Mucosa of stomach (tissue), 1 donor: Measurements from ENCODE around the gene LIFR.

Experiments
- H3K27me3 ChIP-seq: one replicate; pipeline ENCODE4 v1.7.0; 2013; ENCODE audit warnings: mild to moderate bottlenecking, low read length; ENCODE audit not compliant: control insufficient read depth, insufficient read depth
- H3K36me3 ChIP-seq: one replicate; pipeline ENCODE4 v1.7.0; 2013; ENCODE audit warnings: low read length; ENCODE audit not compliant: control insufficient read depth, insufficient read depth
- H3K4me1 ChIP-seq: one replicate; pipeline ENCODE4 v1.7.0; 2013; ENCODE audit warnings: mild to moderate bottlenecking, low read length; ENCODE audit not compliant: control insufficient read depth, insufficient read depth
- H3K4me3 ChIP-seq: one replicate; pipeline ENCODE4 v1.7.0; 2013; ENCODE audit warnings: low read length
- H3K9ac ChIP-seq: one replicate; pipeline ENCODE4 v1.7.0; 2013; ENCODE audit warnings: mild to moderate bottlenecking, low read length, moderate library complexity
- H3K9me3 ChIP-seq: one replicate; pipeline ENCODE4 v1.7.0; 2013; ENCODE audit warnings: mild to moderate bottlenecking, low read length, moderate library complexity; ENCODE audit not compliant: control insufficient read depth
- donor health status: Pancreatic carcinoma.

The LIFR gene

GRCh38 chr5:38494175-38494574 is 62.3 kb downstream of the LIFR start:
- Histone ChIP-seq H3K9me3 (no peaks in the 10 kb centered on the region), H3K9ac (no peak overlapping the region), H3K27me3 (no peaks in the 10 kb centered on the region), H3K36me3 (no peaks in the 10 kb centered on the region), H3K4me3 (no peak overlapping the region), H3K4me1 (no peaks in the 10 kb centered on the region)

- Histone ChIP-seq H3K4me1 (no peaks in the 10 kb centered on the region), H3K4me3 (no peak overlapping the region), H3K36me3 (no peaks in the 10 kb centered on the region), H3K9me3 (no peaks in the 10 kb centered on the region), H3K27me3 (no peaks in the 10 kb centered on the region), H3K9ac (no peak overlapping the region)
Measured at GRCh38 chr5:38483805-38484398, 72.5 kb downstream of the LIFR start.

GRCh38 chr5:38479315-38479904 is 77.0 kb downstream of the LIFR start:
- Histone ChIP-seq H3K9me3 (no peaks in the 10 kb centered on the region), H3K9ac (no peak overlapping the region), H3K27me3 (no peaks in the 10 kb centered on the region), H3K4me3 (no peak overlapping the region), H3K36me3 (no peaks in the 10 kb centered on the region), H3K4me1 (no peaks in the 10 kb centered on the region)

- Histone ChIP-seq H3K9ac (no peak overlapping the region), H3K36me3 (no peaks in the 10 kb centered on the region), H3K9me3 (no peaks in the 10 kb centered on the region), H3K4me3 (no peak overlapping the region), H3K4me1 (no peaks in the 10 kb centered on the region), H3K27me3 (no peaks in the 10 kb centered on the region)
Measured at GRCh38 chr5:38478878-38479277, 77.6 kb downstream of the LIFR start.

GRCh38 chr5:38478166-38478565 is 78.3 kb downstream of the LIFR start:
- Histone ChIP-seq H3K27me3 (no peaks in the 10 kb centered on the region), H3K4me3 (no peak overlapping the region), H3K36me3 (no peaks in the 10 kb centered on the region), H3K4me1 (no peaks in the 10 kb centered on the region), H3K9me3 (no peaks in the 10 kb centered on the region), H3K9ac (no peak overlapping the region)

GRCh38 chr5:38473008-38473407 is 83.4 kb downstream of the LIFR start:
- no peak overlapping the region for H3K9ac ChIP-seq
- H3K36me3 ChIP-seq, result no peaks in the 10 kb centered on the region
- peaks cover 6% of the 10 kb centered on the region for H3K4me1 ChIP-seq

GRCh38 chr5:38472541-38472940 is 83.9 kb downstream of the LIFR start:
- no peak overlapping the region for H3K4me3 ChIP-seq
- H3K9ac ChIP-seq, result no peak overlapping the region
- H3K9me3 ChIP-seq, result no peaks in the 10 kb centered on the region
- peaks cover 11% of the 10 kb centered on the region for H3K4me1 ChIP-seq
- H3K36me3 ChIP-seq, result no peaks in the 10 kb centered on the region
- no peaks in the 10 kb centered on the region for H3K27me3 ChIP-seq

More at GRCh38 chr5:38473008-38473407, 83.4 kb downstream of the LIFR start:
- no peaks in the 10 kb centered on the region for H3K9me3 ChIP-seq
- no peaks in the 10 kb centered on the region for H3K27me3 ChIP-seq
- H3K4me3 ChIP-seq, result no peak overlapping the region

GRCh38 chr5:38471709-38472108 is 84.7 kb downstream of the LIFR start:
- no peaks in the 10 kb centered on the region for H3K9me3 ChIP-seq
- no peak overlapping the region for H3K4me3 ChIP-seq
- no peaks in the 10 kb centered on the region for H3K36me3 ChIP-seq
- H3K27me3 ChIP-seq, result no peaks in the 10 kb centered on the region
- H3K4me1 ChIP-seq, result peaks cover 18% of the 10 kb centered on the region
- no peak overlapping the region for H3K9ac ChIP-seq

GRCh38 chr5:38469707-38470267 is 86.7 kb downstream of the LIFR start:
- H3K9ac ChIP-seq, result no peak overlapping the region
- H3K4me1 ChIP-seq, result peaks cover 20% of the 10 kb centered on the region
- H3K27me3 ChIP-seq, result no peaks in the 10 kb centered on the region
- no peaks in the 10 kb centered on the region for H3K9me3 ChIP-seq
- no peaks in the 10 kb centered on the region for H3K36me3 ChIP-seq
- H3K4me3 ChIP-seq, result no peak overlapping the region

- no peaks in the 10 kb centered on the region for H3K27me3 ChIP-seq
- peaks cover 20% of the 10 kb centered on the region for H3K4me1 ChIP-seq
- H3K36me3 ChIP-seq, result no peaks in the 10 kb centered on the region
- no peaks in the 10 kb centered on the region for H3K9me3 ChIP-seq
- no peak overlapping the region for H3K9ac ChIP-seq
- H3K4me3 ChIP-seq, result no peak overlapping the region
Measured at GRCh38 chr5:38468978-38469706, 87.3 kb downstream of the LIFR start.

- H3K27me3 ChIP-seq, result no peaks in the 10 kb centered on the region
- H3K9ac ChIP-seq, result no peak overlapping the region
- no peaks in the 10 kb centered on the region for H3K9me3 ChIP-seq
- H3K4me3 ChIP-seq, result no peak overlapping the region
- H3K4me1 ChIP-seq, result peaks cover 20% of the 10 kb centered on the region
- no peaks in the 10 kb centered on the region for H3K36me3 ChIP-seq
Measured at GRCh38 chr5:38468202-38468673, 88.2 kb downstream of the LIFR start.

- no peaks in the 10 kb centered on the region for H3K36me3 ChIP-seq
- peaks cover 20% of the 10 kb centered on the region for H3K4me1 ChIP-seq
- no peaks in the 10 kb centered on the region for H3K27me3 ChIP-seq
- H3K9me3 ChIP-seq, result no peaks in the 10 kb centered on the region
- H3K4me3 ChIP-seq, result no peak overlapping the region
- no peak overlapping the region for H3K9ac ChIP-seq
Measured at GRCh38 chr5:38467353-38468040, 88.9 kb downstream of the LIFR start.
